Limb (tissue), 2 donors: ENCODE data around the gene IFITM10.

Source experiments
- DNase-seq, 2 donors: peaks; one replicate each; pipeline ENCODE4 v3.0.0-alpha.2; 2016; ENCODE audit errors: extremely low spot score in 2 of 2

The IFITM10 gene

DNA sequence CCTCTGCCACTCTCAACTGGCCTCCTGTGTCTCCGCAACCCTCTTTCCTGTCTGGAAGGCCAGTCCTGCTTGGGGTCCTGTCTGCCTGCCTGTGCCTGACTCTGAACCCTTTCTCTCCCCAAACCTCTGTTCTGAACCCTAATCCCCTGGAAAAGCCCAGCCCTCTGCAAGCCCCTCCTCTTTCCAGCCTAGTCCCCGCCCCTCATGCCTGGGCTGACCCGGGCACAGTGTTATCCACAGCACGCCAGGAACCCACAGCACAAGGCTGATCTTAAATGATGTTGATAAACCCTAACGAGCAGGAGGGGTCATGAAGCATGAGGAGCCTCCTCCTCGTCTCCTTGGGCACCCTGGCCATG, at the start of gene IFITM10:
IFITM10 (minus strand) TSS at position 115 of the 359 bp plus-strand sequence. CDS start 153 bp downstream, outside the sequence.
- no peak for DNase-seq

DNA sequence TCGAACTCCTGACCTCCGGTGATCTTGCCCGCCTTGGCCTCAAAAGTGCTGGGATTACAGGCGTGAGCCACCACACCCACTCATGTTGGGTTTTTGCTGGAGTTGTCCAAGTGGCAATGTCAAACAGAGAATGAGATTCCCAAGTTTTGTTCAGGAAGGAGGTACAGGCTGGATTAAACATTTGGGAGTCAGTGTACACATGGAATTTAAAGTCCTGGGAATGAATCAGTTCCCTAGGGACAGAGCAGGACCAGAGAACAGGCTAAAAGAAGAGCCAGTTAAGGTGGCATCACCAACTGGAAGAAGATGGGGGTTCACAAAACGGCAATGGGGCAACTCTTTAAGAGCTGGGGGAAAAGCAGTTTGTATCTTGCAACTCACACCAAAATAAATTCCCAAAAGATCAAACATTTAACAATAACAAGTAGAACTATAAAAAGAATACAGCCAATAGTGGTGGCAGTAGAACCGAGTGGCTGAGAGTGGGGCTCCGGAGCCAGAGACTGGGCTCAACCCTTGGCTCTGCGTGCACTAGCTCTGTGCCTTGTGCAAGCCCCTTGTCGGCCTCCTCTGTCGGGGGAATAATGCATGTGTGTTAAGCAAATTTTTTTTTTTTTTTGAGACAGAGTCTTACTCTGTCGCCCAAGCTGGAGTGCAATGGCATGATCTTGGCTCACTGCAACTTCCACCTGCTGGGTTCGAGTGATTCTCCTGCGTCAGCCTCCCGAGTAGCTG, 47.2 kb upstream of the IFITM10 start:
- no peak for DNase-seq

DNA sequence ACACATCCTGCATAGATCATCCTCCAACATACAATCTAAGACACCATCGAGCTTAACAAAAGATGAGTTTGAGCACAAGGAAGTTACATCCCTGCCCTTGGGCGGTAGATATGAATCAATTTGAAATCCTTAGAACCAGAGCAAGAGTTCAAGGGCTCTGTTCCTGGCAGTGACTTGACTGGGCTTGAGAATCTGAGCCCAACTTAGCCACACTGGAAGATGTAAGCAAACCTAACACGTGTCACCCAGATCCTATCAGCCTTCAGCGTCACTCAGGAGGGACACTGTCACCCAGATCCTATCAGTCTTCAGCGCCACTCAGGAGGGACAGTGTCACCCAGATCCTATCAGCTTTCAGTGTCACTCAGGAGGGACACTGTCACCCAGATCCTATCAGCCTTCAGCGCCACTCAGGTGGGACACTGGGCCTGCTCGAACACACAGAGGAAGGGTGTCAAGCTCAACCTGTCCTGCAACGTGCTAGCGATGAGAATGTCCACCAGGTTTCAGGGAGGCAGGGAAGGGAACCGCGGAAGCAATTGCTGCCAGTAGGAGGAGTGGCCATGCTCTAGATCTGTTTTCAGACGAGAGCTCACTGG, 46.1 kb upstream of the IFITM10 start:
- no peak for DNase-seq

DNA sequence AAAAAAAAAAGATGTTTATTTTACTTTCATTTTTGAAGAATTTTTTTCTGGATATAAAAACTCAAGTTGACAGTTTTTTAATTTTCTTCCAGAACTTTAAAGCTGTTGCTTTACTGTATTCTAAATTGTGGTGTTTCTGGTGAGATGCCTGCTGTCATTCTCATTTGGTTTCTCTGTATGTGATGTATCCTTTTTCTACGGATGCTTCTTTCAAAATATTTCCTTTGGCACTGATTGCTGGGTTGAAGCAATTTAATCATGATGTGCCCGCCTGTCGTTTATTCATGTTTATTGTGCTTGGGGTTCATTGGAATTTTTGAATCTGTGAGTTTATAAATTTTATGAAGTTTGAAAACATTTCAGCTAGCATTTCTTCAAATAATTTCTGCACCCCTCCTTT, 42.7 kb upstream of the IFITM10 start:
- DNase-seq = no peak

DNA sequence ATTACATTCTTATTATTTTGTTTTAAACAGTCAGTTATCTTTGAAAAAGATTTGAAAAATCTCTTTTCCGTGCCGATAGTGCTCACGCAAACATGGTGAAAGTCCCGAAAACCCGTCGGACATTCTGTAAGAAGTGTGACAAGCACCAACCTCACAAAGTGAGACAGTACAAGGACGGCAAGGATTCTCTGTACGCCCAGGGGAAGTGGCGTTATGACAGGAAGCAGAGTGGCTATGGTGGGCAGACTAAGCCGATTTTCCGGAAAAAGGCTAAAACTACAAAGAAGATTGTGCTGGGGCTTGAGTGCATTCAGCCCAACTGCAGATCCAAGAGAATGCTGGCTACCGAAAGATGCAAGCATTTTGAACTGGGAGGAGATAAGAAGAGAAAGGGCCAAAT, 42.1 kb upstream of the IFITM10 start:
- no peak for DNase-seq

DNA sequence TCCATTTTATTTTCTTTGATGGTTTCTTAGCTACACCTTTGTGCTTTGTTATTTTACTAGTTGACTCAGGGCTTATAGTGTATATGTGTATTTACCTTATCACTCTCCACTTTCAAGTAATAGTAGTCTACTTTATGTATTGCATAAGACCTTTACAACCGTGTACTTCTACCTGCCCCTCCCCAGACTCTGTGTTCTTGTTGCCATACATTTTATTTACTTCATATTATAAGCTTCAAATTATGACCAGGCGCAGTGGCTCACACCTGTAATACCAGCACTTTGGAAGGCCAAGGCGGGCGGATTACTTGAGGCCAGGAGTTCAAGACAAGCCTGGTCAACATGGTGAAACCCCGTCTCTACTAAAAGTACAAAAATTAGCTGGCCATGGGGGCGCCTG, 41.5 kb upstream of the IFITM10 start:
- no peak for DNase-seq

DNA sequence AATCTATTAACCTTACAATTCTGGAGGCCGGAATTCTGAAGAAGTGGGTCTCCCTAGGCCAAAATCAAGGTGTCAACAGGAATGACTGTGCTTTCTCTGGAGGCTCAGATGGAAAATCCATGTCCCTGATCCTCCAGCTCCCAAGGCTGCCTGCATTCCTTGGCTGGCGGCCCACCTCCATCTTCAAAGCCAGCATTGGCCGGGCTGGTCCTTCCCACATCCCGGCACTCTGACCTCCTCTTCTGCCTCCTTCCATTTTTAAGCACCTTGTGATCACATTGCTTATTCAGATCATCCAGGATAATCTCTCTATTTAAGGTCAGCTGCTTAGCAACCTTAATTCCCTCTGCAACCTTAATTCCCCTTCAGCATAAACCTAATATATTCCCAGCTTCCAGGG, 36.1 kb upstream of the IFITM10 start:
- DNase-seq = no peak

DNA sequence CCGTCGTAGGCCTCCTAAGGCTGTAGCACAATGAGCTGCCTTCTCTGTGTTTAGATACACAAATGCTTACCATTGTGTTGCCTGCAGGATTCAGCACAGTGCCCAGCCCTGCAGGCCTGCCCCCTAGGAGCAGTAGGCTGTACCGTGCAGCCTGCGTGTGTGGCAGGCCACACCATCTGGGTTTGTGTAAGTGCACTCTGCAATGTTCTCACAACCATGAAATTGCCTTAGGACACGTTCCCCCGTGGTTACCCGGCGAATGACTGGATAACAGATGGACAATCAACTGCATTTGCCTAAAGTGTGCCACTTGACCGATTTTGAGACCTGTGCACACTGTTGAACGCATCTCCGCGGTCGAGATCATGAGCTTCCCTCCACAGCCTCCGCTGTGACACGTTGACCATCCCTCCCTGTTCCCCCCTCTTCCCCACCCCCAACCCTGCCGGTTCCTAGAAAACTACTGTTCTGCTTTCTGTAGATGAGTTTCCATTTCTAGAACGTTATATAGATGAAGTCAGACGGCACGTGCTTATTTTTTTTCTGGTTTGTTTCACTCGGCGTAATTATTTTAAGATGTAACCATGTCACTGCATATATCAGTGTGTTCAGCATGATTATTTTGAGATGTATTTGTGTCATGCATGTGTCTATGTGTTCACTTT, 35.5 kb upstream of the IFITM10 start:
- DNase-seq = no peak

DNA sequence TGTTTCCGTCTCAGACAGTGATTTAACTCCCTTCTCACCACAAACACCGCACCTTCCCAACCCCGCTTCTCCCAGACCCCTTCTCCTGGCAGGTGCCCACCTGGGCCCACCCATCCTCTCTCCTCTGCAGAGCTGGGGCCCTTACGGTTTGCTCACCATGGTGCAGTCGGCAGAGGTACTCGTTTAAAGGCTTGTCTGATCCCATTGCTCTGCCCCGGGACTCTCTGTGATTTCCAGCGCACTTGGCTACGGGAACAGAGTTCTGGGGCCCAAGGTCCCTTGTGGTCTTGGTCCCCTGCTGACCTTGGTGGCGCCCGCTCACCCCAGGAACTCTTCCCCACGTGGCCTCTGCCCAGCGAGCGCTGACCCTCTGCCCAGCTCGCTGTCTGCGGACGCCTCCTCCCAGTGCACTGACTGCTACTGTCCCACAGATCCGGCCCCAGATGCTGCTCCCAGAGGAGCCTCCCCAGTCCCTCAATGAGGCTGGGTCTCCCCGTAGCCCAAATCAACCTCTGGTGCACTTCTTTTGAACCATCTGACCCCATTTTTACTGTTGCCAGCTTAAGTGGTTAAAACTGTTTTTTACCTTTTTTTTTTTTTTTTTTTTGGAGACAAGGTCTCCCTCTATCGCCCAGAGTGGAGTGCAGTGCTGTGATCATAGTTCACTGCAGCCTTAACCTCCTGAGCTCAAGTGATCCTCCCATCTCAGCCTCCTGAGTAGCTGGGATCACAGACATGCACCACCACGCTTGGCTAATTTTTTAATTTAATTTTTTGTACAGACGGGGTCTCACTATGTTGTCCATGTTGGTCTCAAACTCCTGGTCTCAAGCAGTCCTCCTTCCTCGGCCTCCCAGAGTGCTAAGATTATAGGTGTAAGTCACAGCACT, 34.6 kb upstream of the IFITM10 start:
- no peak for DNase-seq

DNA sequence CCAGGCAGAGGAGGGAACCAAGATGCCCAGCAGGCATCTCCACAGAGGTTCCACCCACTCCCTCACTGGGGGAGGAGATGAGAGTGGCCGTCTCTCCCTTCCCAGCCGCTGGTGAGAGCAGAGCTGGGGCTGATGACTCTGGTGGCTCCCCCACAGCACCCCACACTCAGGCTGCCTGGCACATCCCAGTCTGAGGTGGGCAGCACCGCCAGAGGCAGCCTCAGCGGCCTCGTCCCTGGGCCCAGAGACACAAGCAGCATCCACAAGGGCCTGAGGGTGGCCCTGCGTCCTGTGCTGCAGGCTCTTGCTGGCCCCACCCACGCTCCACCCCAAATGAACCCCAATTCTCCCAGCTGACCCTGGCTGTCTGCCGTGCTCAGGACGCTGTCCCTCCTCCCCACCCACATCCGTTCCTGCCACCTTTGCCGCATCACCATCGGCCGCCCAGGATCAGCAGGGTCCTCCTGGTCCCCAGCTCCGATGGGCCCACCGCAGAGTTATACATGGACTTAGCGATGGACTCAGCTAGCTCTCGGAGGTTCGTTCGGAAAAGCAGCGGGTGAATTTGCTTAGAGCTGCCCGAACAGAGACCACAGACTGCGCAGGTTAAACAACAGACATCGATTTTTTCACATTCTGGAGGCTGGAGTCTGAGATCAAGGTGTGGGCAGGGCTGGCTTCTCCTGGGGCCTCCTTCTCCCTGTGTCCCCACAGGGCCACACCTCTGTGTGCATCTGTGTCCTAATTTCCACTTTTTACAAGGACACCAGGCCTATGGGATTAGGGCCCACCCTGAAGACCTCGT, 33.5 kb upstream of the IFITM10 start:
- no peak for DNase-seq

DNA sequence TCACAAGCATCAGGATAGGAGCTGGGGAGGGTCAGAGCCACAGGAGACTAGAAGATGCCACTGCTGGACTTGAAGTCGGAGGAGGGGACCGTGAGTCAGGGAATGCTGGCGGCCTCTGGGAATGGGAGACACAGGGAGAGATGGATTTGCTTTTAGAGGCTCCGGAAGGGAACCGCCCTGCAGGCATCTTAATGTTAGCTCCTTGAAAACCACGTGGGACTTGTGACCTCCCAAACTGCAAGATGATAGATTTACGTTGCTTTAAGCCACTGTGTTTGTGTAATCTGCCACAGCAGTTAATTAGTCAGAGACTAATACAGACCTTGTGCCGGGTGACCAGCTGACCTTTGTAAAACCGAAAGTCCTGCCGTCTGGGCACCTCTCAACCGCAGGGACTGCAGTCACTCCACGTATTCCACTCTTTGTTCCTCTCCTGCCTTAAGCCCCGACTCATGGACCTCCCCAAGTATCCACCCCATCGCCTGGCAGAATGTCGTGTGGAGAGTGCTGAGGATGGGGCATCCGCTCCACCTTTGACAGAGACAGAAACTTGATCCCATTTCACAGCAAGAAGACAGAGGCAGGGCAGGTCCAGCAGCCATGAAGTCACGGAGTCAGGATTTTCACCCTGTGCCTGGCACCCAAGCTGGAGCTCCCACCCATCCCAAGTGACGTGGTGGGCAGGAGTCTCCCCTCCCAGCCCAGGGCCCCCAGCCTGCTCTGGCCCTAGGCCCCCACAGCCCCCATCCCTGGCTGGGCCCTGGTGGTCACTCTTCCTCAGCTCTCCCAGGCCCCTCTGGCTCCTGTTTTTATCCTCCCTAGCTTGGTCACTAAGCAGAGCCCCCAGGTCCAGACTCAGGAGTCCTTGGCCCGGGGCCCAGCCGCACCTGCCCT, 32.7 kb upstream of the IFITM10 start:
- no peak for DNase-seq

DNA sequence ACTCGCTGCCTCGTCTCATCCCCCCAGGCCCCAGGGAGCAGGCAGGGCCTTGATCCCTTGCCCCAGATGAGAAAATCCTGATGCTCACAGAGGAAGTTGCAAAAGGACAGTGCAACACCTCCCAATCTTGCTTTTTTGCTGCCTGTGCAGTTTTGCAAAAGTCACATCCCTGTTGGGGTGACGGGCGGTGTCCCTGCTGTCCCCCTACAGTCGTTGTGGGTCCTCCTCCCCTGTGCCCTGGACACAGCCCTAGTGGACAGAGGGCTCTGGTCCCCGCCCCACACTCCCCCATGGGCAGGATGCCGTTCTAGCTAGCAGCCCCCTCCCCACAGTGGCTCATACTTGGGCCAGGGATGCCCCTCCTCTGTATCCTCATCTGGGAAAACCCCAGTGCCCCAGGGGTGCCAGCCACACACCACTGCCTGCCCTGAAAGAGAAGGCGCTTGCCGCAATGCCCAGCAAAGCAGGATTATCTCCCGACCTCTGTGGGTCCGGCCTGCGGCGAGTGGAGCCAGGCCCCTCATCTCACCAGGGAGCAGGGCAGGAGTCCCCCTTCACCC, 31.7 kb upstream of the IFITM10 start:
- DNase-seq = no peak

DNA sequence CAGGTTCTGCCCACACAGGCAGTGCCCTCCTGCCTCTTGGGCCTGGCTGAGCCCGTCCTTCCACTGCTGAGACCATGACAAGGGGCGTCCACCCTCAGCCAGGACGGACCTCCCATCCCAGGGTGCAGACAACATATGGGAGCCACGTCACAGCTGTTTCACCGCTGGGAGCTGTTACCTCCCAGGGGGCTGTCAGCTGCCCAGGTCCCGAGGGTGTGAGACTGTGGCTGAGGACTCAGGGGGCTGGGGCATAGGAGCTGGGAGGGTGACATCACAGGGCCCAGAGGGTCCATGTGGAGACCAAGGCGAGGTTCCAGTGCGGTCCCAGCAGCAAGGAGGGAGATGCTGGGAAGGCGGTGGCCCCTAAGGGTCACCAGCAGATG, 31.2 kb upstream of the IFITM10 start:
- no peak for DNase-seq

DNA sequence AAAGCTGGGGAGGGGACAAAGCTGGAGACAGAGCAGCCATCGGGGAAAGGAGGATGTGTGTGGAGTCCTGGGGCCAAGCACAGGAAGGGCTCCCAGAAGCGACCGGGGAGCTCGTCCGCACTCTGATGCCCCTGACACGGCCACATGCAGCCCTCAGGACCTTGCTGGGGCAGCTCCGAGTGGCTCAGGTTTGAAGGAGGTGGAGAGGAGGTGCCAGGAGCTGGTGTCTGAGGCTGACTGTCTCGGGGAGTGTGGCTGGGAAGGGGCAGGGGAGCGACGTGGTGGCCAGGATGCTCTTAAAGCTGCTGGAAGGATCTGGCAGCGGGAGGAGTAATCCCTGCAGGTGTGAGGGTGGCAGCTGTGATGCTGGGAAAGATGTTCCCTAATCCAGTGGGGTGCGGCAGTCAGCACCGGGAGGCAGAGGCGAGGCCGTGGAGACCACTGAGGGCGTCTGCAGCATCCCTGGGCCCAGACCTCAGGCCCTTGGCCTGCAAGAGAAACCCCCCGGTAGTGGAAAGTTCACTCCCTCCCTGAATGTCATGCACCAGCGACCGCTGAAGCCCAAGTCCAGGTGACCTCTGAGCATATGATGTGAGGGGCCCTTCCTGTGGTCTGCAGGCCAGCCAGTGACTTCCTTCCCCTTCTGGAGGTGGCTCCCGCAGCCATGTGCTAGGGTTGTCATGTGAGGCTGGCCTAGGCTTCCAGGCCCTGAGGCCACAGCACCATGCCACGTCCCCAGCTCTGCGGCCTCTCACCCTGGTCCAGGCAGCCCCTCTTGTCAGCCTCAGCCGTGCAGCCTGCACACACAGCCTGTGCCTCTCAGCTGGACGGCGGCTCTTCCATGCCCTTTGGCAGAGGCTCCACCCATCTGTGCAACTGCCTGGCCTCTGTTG, 30.6 kb upstream of the IFITM10 start:
- no peak for DNase-seq

DNA sequence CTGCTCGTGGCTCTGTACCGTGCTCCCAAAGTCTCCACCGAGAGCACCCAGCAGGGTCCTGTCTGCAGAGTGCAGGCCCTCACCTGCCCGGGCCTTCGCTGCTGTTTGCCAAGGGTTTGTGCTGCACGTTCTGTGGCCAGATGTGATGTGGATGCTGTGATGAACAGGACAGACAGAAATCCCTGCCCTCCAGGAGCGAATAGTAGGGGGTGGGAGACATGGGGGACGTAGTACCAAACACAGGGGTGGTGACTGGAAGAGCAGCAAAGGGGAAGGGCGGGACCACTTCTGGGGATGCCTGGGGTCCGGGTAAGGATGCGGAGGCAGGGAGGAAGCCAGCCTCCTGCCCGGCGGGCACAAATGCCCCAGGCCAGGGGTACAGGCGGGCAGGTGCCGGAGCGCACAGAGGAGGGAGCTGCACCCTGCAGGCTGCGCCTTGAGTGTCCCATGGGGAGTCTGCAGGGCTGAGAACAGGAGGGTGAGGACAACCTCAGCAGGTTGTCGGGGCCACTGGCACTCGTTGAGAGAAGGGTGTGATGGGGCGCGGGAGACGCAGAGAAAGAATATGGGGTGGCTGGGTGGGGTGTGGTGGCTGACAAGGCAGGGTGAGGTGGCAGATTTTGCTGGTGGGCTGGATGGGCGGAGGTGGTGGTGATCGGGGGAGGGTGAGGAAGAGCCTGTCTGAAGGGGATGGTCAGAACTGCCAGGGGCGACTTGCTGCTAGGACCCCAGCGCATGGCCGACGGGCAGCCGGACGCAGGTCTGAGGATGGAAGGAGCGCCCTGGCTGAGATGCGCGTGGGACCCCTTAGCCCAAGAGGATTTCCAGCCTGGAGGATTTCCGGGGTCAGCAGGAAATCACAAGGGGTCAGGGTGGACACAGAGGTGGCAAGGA, 29.7 kb upstream of the IFITM10 start:
- no peak for DNase-seq

DNA sequence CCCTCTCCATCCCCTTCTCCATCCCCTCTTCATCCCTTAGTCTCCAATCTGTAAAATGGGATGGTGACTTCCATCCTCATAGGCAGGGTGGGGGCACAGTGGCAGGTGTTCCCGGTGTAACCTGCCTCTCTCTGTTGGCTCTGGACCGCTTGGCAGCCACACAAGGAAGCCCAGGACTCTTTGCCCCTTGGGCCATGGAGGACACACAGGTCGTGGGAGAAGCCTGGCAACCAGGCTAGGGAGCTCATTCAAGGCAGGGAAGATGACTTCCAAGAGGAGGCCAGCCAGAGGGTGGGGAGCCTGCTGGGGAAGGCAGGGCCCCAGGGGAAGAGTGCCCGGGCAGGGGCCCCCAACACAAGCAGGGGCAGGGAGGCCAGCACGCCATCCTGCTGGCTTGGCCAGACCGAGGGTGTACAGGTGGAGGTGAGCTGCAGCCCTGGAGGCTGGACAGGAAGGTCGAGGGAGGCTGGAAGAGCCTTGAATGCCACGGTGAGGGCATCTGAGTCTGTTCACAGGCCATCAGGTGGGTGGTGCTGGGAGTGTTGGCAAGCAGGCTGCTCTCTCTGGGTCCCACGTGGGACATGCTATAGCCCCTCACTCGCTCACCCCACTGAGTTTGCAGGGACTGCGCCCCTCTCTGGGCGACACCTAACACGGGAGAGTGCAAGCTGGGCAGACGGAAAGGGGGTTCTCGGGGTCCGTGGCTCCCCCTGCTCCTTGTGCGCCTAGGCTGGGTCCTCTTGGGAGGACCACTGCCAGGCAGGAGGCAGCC, 28.8 kb upstream of the IFITM10 start:
- DNase-seq = no peak
